HEK293 (cell line): ENCODE measurements around the gene ATP6V1B1.

Experiments used
- CTCF ChIA-PET: fragments of 350-600 bp; formaldehyde crosslinking; extraction: SDS; loops from one replicate; lab custom pipeline; 2021; ENCODE audit warnings: antibody characterized with exemption; lab: Yijun Ruan, JAX
- POLR2A ChIA-PET: fragments of 300-600 bp; formaldehyde crosslinking; extraction: SDS; loops from one replicate; lab custom pipeline; 2020; ENCODE audit warnings: antibody characterized with exemption, inconsistent platforms; lab: Yijun Ruan, JAX
- H3K27ac ChIP-seq: fragments of 200-500 bp; sonication (Bioruptor generic); 2 replicates; pipeline ENCODE4 v1.5.1; 2014; ENCODE audit warnings: low read depth, low read length, control low read depth, inconsistent platforms; ENCODE audit errors: extremely low read depth
- H3K36me3 ChIP-seq, 2 experiments: fragments of 200-500 bp in 1 of 2; sonication (Bioruptor generic) in 1 of 2; 1 replicate in 1 of 2; 2 replicates in 1 of 2; pipeline ENCODE4 v1.5.1; 2014 to 2017; ENCODE audit warnings: inconsistent platforms in 2 of 2, low read length in 2 of 2; ENCODE audit not compliant: control insufficient read depth in 2 of 2, insufficient read depth in 1 of 2
- H3K4me1 ChIP-seq: fragments of 200-500 bp; sonication (Bioruptor generic); 2 replicates; pipeline ENCODE4 v1.5.1; 2014; ENCODE audit warnings: mild to moderate bottlenecking, low read length, inconsistent platforms; ENCODE audit not compliant: control insufficient read depth, insufficient read depth
- H3K4me3 ChIP-seq: 2 replicates; pipeline ENCODE4 v1.5.1; 2011; ENCODE audit warnings: low read depth, mild to moderate bottlenecking, control low read depth, low read length, moderate library complexity
- H3K9me3 ChIP-seq: fragments of 200-500 bp; sonication (Bioruptor generic); 2 replicates; pipeline ENCODE4 v1.5.1; 2014; ENCODE audit warnings: low read depth, low read length, inconsistent platforms; ENCODE audit not compliant: control insufficient read depth, insufficient read depth
- BCL11A ChIP-seq: fragments of 450-650 bp; formaldehyde crosslinking; IDR thresholded peaks from 2 replicates; pipeline ENCODE4 v1.5.1; 2016; ENCODE audit warnings: low read depth, missing biosample characterization, missing genetic modification characterization
- GLIS2 ChIP-seq: fragments of 450-650 bp; formaldehyde crosslinking; IDR thresholded peaks from 2 replicates; pipeline ENCODE4 v1.5.1; 2016; ENCODE audit warnings: missing biosample characterization, missing genetic modification characterization
- HOXA7 ChIP-seq: sonication (generic); formaldehyde crosslinking; IDR thresholded peaks from 2 replicates; pipeline ENCODE4 v1.8.1; 2022; ENCODE audit warnings: missing genetic modification reagents, borderline replicate concordance
- IKZF3 ChIP-seq: fragments of 450-650 bp; IDR thresholded peaks from 2 replicates; pipeline ENCODE4 v1.5.0; 2018; ENCODE audit warnings: missing biosample characterization, mild to moderate bottlenecking, missing genetic modification characterization, moderate library complexity
- SETDB1 ChIP-seq: IDR thresholded peaks from one replicate; pipeline ENCODE4 v1.6.1; 2017; ENCODE audit warnings: mild to moderate bottlenecking, low read length, moderate library complexity, mixed read lengths; ENCODE audit not compliant: insufficient read length
- YY2 ChIP-seq: fragments of 450-650 bp; formaldehyde crosslinking; IDR thresholded peaks from 2 replicates; pipeline ENCODE4 v1.5.1; 2016; ENCODE audit warnings: missing biosample characterization, missing genetic modification characterization
- ZBTB26 ChIP-seq: fragments of 450-650 bp; formaldehyde crosslinking; optimal IDR thresholded peaks from 2 replicates; pipeline ENCODE3; 2016; ENCODE audit warnings: missing biosample characterization, mild to moderate bottlenecking, missing genetic modification characterization
- ZNF10 ChIP-seq: fragments of 450-650 bp; formaldehyde crosslinking; IDR thresholded peaks from 2 replicates; pipeline ENCODE4 v1.5.1; 2017; ENCODE audit warnings: missing biosample characterization, missing genetic modification characterization
- ZNF16 ChIP-seq: fragments of 450-650 bp; formaldehyde crosslinking; IDR thresholded peaks from 2 replicates; pipeline ENCODE4 v1.5.1; 2016; ENCODE audit warnings: low read depth, missing biosample characterization, missing genetic modification characterization
- ZNF174 ChIP-seq: fragments of 450-650 bp; formaldehyde crosslinking; IDR thresholded peaks from 2 replicates; pipeline ENCODE4 v1.5.0; 2017; ENCODE audit warnings: missing biosample characterization, mild to moderate bottlenecking, missing genetic modification characterization
- ZNF335 ChIP-seq: fragments of 450-650 bp; formaldehyde crosslinking; conservative IDR thresholded peaks from 2 replicates; pipeline ENCODE4 v1.5.1; 2016; ENCODE audit warnings: missing biosample characterization, missing genetic modification characterization
- ZNF341 ChIP-seq: fragments of 450-650 bp; formaldehyde crosslinking; IDR thresholded peaks from 2 replicates; pipeline ENCODE4; 2016; ENCODE audit warnings: low read depth, missing biosample characterization, missing genetic modification characterization
- ZNF423 ChIP-seq: fragments of 450-650 bp; formaldehyde crosslinking; IDR thresholded peaks from 2 replicates; pipeline ENCODE4 v1.5.1; 2016; ENCODE audit warnings: missing biosample characterization, missing genetic modification characterization
- ZNF521 ChIP-seq: fragments of 450-650 bp; formaldehyde crosslinking; IDR thresholded peaks from 2 replicates; pipeline ENCODE4 v1.5.1; 2017; ENCODE audit warnings: missing biosample characterization, mild to moderate bottlenecking, missing genetic modification characterization
- ZNF571 ChIP-seq: fragments of 450-650 bp; formaldehyde crosslinking; IDR thresholded peaks from 2 replicates; pipeline ENCODE4 v1.5.0; 2017; ENCODE audit warnings: missing biosample characterization, missing genetic modification characterization
- ZNF626 ChIP-seq: fragments of 450-650 bp; sonication (Bioruptor Pico); formaldehyde crosslinking; IDR thresholded peaks from 2 replicates; pipeline ENCODE4 v1.5.1; 2018; ENCODE audit warnings: missing biosample characterization, missing genetic modification characterization, inconsistent platforms
- ZNF664 ChIP-seq: fragments of 450-650 bp; formaldehyde crosslinking; IDR thresholded peaks from 2 replicates; pipeline ENCODE4 v1.5.1; 2016; ENCODE audit warnings: missing biosample characterization, missing genetic modification characterization
- ZNF704 ChIP-seq: fragments of 450-650 bp; formaldehyde crosslinking; IDR thresholded peaks from 2 replicates; pipeline ENCODE4 v1.5.1; 2016; ENCODE audit warnings: missing biosample characterization, missing genetic modification characterization
- ZNF791 ChIP-seq: fragments of 450-650 bp; formaldehyde crosslinking; IDR thresholded peaks from 2 replicates; pipeline ENCODE4 v1.5.1; 2016; ENCODE audit warnings: missing biosample characterization, missing genetic modification characterization
- ZSCAN18 ChIP-seq: fragments of 450-650 bp; formaldehyde crosslinking; IDR thresholded peaks from 2 replicates; pipeline ENCODE4 v1.5.1; 2016; ENCODE audit warnings: missing biosample characterization, missing genetic modification characterization
- ZSCAN4 ChIP-seq: fragments of 450-650 bp; formaldehyde crosslinking; IDR thresholded peaks from 2 replicates; pipeline ENCODE4 v1.5.1; 2017; ENCODE audit warnings: missing biosample characterization, missing genetic modification characterization

Gene ATP6V1B1

GRCh38 chr2:70892750-70893149 is 43.0 kb upstream of the ATP6V1B1 start:
- ChIA-PET CTCF (interaction anchor here (0.7 to 1.6 kb wide), 2 partner anchors 22 to 31 kb away, joined by 6 to 7 read pairs; no protein-coding TSS in a partner anchor), POLR2A (no interaction called here)
- Histone ChIP-seq H3K4me3 (no peak overlapping the region), H3K27ac (no peak overlapping the region), H3K4me1 (no peaks in the 10 kb centered on the region), H3K36me3 (no peaks in the 10 kb centered on the region), H3K9me3 (no peaks in the 10 kb centered on the region)
- TF ChIP-seq ZNF335 (tag by site-specific recombination) (no peak), YY2 (tag by site-specific recombination) (no peak), ZNF16 (tag by site-specific recombination) (no peak), ZBTB26 (tag by site-specific recombination) (no peak), BCL11A (tag by site-specific recombination) (no peak), ZNF626 (tag by site-specific recombination) (no peak), ZNF704 (tag by site-specific recombination) (no peak), ZNF664 (tag by site-specific recombination) (no peak), GLIS2 (tag by site-specific recombination) (no peak), ZSCAN4 (tag by site-specific recombination) (no peak), ZSCAN18 (tag by site-specific recombination) (no peak), ZNF791 (tag by site-specific recombination) (no peak), ZNF341 (tag by site-specific recombination) (no peak), ZNF10 (no peak), ZNF571 (no peak), ZNF174 (tag by site-specific recombination) (no peak), SETDB1 (no peak), ZNF423 (tag by site-specific recombination) (no peak)

GRCh38 chr2:70893186-70893585 is 42.5 kb upstream of the ATP6V1B1 start:
- ChIA-PET CTCF (interaction anchor here (0.7 to 1.6 kb wide), 2 partner anchors 23 to 32 kb away, joined by 6 to 7 read pairs; no protein-coding TSS in a partner anchor), POLR2A (no interaction called here)
- no peaks in the 10 kb centered on the region for H3K9me3 ChIP-seq
- no peak overlapping the region for H3K27ac ChIP-seq
- no peaks in the 10 kb centered on the region for H3K36me3 ChIP-seq
- TF ChIP-seq HOXA7 (CRISPR knock-in tag) (no peak), ZNF521 (tag by site-specific recombination) (no peak), IKZF3 (tag by site-specific recombination) (no peak)
- H3K4me1 ChIP-seq, result no peaks in the 10 kb centered on the region
- no peak overlapping the region for H3K4me3 ChIP-seq
